ENCODE measurements around the gene UBALD2.

UBALD2 gene

DNA sequence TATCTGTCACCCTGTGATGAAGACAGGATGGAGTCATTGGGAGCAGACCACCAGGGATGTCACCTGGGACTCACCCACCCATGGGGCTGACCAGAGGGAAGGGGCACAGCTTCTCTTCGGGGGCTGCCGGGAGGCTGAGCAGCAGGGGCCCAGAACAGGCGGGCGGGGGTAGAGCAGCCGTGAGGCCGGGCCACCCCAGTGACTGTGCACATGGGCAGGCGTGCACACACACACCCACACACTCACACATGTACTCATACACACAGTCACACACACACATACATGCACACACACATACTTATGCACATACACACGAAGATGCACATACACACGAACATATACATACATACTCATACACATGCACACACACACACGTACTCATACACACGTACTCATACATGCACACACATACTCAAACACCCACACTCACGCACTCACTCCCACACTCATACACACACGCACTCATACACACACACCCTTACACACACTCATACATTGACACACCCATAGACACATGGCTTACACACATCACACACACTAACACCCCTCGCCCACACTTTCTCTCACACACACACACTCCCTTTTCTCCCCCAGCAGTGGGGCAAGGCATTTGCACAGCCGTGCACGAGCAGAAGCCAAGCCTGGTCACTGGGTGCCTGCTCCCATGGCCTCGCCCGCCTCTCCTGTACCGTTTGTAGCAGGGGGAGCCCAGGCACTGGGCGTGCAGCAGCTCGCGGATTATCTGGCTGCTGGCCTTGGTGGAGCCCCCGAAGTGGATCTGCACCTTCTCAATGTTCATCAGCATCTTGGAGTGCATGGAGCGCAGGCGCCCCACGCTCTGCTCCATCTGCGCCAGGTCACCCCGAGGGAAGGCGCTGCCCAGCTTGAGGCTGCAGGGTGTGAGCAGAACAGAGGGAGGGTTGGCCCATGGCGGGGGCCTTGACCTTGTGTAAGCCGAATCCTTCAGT, 12.4 kb downstream of the UBALD2 start:
- DNase-seq (ENCODE audit: insufficient read length, low spot score) (no peak), FAIRE-seq (no peak)
- TF ChIP-seq, protein P1, sequence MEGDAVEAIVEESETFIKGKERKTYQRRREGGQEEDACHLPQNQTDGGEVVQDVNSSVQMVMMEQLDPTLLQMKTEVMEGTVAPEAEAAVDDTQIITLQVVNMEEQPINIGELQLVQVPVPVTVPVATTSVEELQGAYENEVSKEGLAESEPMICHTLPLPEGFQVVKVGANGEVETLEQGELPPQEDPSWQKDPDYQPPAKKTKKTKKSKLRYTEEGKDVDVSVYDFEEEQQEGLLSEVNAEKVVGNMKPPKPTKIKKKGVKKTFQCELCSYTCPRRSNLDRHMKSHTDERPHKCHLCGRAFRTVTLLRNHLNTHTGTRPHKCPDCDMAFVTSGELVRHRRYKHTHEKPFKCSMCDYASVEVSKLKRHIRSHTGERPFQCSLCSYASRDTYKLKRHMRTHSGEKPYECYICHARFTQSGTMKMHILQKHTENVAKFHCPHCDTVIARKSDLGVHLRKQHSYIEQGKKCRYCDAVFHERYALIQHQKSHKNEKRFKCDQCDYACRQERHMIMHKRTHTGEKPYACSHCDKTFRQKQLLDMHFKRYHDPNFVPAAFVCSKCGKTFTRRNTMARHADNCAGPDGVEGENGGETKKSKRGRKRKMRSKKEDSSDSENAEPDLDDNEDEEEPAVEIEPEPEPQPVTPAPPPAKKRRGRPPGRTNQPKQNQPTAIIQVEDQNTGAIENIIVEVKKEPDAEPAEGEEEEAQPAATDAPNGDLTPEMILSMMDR (IDR thresholded peaks at IDR 0.05; ENCODE audit: insufficient read depth, missing control alignments): no peak

DNA sequence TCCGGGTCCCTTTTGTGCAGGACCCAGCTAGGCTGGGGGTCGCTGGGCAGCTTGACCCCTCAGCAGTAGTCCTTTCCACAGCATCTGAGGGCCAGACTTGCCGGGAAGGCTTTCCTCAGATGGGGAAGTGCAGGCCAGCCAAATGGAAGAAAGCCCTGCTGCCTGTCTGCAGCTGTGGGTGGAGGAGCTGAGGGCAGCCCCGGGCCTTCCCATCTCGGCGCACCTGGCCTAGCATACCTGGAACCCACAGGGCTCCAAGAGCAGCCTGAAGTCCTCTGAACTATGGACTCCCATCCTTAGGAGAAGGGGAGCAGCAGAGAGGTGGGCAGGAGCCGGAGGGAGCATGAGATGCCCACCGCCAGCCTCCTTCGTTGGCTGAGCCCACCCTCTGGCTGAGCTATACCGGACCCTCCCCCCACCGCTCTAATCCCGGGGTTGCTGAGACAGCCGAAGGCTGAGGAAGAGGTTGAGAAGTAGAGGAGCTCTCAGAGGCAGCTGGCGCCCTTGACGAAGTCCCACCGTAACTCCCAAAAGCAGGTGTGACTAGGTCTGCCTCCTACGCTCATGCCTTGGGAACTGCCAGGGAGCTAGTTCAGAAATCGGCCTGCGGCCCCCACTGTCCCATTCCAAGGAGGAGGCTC, 13.2 kb downstream of the UBALD2 start:
- FAIRE-seq: no peak
- no peak for DNase-seq (ENCODE audit: insufficient read length, low spot score)
- TF ChIP-seq, protein P1 (IDR thresholded peaks at IDR 0.05; ENCODE audit: insufficient read depth, missing control alignments): no peak

DNA sequence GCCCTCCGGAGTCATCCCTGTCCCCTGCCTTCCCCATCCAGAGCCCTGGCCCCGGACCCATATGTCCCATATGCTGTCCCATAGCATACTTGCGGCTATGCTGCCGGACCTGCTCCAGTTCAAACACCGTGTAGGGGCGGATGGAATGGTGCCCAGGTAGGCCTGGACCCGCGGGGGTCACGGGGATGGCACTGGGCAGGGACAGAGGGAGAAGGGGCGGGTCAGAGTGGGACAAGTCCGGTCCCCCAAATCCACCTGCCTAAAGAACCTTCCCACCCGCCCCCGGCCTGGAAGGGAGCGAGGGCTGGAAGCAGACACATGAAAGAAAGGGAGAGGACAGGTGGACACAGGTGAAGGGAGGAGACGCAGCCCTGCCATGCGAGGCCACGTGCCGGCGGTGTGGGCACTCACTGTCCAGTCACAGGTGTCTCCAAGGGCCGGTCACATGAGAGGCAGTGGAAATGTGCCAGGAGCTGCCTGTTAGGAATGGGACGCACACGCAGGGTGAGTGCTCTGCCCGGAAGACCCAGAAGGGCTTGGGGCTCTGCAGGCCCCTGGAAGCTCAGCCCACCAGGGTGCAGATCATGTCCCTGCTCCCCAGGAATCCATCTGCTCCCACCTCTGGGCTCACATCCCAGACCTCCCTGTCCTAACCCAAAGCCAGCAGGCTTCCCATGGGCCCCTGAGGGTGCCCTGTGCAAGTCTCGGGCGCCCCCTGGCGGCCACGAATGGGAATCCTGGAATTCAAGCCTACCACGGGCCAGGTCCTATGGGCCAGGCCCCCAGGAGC, 14.0 kb downstream of the UBALD2 start:
- FAIRE-seq (no peak), DNase-seq (ENCODE audit: insufficient read length, low spot score) (peak; percentile 92)
- TF ChIP-seq, protein P1 (IDR thresholded peaks at IDR 0.05; ENCODE audit: insufficient read depth, missing control alignments): peak; percentile 98

- TF ChIP-seq, protein P1 (IDR thresholded peaks at IDR 0.05; ENCODE audit: insufficient read depth, missing control alignments): no peak
- FAIRE-seq: no peak
Measured at GRCh38 chr17:76279742-76280287, 14.7 kb downstream of the UBALD2 start.

DNA sequence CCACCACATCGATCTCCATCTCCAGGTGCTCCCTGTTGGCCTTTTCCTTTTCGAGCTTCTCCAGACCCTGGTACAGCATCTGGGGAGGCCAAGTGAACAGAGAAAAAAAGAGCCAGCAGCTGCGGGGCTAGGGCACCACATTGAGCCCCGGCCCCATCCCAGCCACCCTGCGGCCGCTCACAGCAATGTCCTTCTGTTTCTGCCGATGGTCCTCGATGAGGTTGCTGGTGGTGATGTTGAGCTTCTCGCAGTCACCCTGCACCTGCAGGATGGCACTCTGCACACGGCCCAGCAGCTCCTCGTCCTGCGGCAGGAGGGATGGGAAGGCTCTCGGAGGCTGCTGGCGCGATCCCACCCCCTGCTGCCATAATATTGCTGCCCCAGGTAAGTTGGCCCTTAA, 15.5 kb downstream of the UBALD2 start:
- no peak for DNase-seq (ENCODE audit: insufficient read length, low spot score)
- FAIRE-seq: no peak
- TF ChIP-seq, protein P1 (IDR thresholded peaks at IDR 0.05; ENCODE audit: insufficient read depth, missing control alignments): no peak

More at GRCh38 chr17:76279742-76280287, 14.7 kb downstream of the UBALD2 start:
- DNase-seq (ENCODE audit: insufficient read length, low spot score): no peak

DNA sequence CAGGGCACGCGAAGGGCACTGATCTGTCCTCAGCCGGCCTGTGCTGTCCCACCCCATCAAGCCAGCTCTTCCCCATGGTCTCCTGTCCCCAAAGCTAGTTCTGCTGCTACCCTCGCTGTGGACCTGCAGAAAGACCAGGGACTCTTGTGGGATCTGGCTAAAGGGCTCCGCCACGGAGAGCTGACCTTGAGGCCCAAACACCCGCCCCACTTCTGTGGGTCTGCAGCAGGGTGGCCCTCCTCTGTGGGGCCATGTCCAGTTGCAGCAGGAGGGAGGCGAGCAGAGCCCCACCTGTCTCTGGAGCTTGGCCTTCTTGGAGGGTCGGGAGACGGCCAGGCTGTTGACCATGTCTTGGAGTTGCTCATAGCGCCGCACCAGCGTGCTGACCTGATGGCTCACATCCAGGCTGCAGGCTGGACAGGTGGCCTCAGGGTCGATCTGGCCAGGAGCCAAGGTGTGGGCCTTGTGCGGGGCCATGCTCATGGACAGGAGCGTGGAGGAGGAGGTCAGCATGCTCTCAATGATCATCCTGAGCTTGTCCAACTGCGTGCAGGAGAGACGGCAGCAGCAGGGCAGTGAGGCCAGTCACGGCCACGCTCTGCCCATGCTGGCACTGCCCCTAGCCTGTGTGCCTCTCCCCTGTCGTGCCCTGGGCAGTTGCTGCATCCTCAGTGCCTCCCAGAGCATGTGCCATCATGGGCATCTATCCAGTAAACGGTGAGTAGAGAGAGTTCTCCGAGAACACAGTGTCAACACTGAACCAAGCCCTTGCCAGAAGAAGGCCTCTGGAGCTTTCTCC, 16.6 kb downstream of the UBALD2 start:
- FAIRE-seq (no peak), DNase-seq (ENCODE audit: insufficient read length, low spot score) (no peak)
- TF ChIP-seq, protein P1 (IDR thresholded peaks at IDR 0.05; ENCODE audit: insufficient read depth, missing control alignments): no peak

Measured in D721Med (cell line).